Measurements from ENCODE around the gene STEAP1.

DNA sequence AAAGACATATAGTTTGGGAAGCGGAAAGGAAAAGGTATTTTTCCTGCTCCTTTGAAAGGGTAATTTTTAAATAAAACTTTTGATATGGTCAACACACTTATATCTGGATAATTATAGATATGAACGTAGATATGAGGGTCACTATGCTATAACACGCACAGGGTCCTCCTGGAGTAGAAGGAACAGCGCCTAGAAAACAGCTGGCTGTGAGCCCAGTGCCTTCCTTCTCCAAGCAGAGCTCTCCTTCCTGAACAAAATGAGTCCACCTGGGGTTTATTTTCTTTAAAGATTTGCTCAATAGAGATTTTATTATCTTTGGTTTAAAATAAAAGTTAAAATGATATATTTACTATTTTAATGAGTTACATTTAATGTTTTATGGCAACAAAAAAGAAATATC is 13.1 kb downstream of the STEAP1 start:
- TF ChIP-seq, protein P1, sequence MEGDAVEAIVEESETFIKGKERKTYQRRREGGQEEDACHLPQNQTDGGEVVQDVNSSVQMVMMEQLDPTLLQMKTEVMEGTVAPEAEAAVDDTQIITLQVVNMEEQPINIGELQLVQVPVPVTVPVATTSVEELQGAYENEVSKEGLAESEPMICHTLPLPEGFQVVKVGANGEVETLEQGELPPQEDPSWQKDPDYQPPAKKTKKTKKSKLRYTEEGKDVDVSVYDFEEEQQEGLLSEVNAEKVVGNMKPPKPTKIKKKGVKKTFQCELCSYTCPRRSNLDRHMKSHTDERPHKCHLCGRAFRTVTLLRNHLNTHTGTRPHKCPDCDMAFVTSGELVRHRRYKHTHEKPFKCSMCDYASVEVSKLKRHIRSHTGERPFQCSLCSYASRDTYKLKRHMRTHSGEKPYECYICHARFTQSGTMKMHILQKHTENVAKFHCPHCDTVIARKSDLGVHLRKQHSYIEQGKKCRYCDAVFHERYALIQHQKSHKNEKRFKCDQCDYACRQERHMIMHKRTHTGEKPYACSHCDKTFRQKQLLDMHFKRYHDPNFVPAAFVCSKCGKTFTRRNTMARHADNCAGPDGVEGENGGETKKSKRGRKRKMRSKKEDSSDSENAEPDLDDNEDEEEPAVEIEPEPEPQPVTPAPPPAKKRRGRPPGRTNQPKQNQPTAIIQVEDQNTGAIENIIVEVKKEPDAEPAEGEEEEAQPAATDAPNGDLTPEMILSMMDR (IDR thresholded peaks at IDR 0.05): no peak
- TF ChIP-seq POLR2A (IDR thresholded peaks at IDR 0.05): no peak
- no peak for TF ChIP-seq EP300 (IDR thresholded peaks at IDR 0.05)

All from tibial nerve (tissue), 4 donors.